Esophagus (tissue), 2 donors: ENCODE results near the gene C1QTNF2. TPM values are rescaled to one million over a fixed set of nuclear protein-coding genes. Genes with fewer than 3 reads are reported as not detected.
A peak's percentile ranks its signal among the peaks of the same experiment; 100 is the strongest.

Experiments
- H3K27ac ChIP-seq, 2 donors: one replicate each; pipeline ENCODE4 v1.5.1; 2013; ENCODE audit warnings: low read depth in 2 of 2, mild to moderate bottlenecking in 2 of 2, inconsistent platforms in 1 of 2, low read length in 1 of 2, moderate library complexity in 1 of 2
- H3K27me3 ChIP-seq, 2 donors: one replicate each; pipeline ENCODE4 v1.6.1; 2013; ENCODE audit warnings: low read length in 2 of 2, control low read depth in 1 of 2, mild to moderate bottlenecking in 1 of 2; ENCODE audit not compliant: insufficient read depth in 2 of 2, control insufficient read depth in 1 of 2
- H3K36me3 ChIP-seq, 2 donors: one replicate each; pipeline ENCODE4 v1.6.1; 2013; ENCODE audit warnings: low read length in 1 of 2; ENCODE audit not compliant: control insufficient read depth in 2 of 2, insufficient read depth in 2 of 2
- H3K4me1 ChIP-seq, 2 donors: one replicate each; pipeline ENCODE4 v1.6.1; 2013; ENCODE audit warnings: low read length in 1 of 2; ENCODE audit not compliant: control insufficient read depth in 2 of 2, insufficient read depth in 2 of 2
- H3K4me3 ChIP-seq, 2 donors: one replicate each; pipeline ENCODE4 v1.5.1; 2013; ENCODE audit warnings: low read length in 2 of 2, mild to moderate bottlenecking in 2 of 2, low read depth in 1 of 2, moderate library complexity in 1 of 2
- H3K9me3 ChIP-seq, 2 donors: one replicate each; pipeline ENCODE4 v1.6.1; 2013; ENCODE audit warnings: mild to moderate bottlenecking in 2 of 2, low read depth in 1 of 2, low read length in 1 of 2, moderate library complexity in 1 of 2; ENCODE audit not compliant: control insufficient read depth in 2 of 2, insufficient read depth in 1 of 2
- WGBS, 2 donors: extraction: QIAGEN DNeasy Blood & Tissue Kit; methylation state at CpG; one replicate each; pipeline ENCODE4 v1.1.7; 2013; 5-methylcytosine and 5-hydroxymethylcytosine counted together
- polyA plus RNA-seq, 2 donors: library from polyadenylated mRNA; stranded (reverse); fragments of 200-250 nt; gene quantifications; one replicate each; pipeline ENCODE4 v1.2.3, GENCODE V29; 2013
- donor health status: healthy with polysubstance abuse.
- donor health status: Bipolar disorder and iron deficiency.

C1QTNF2 gene
- polyA plus RNA-seq, 2 donors, result 0.53 to 0.69 TPM

DNA sequence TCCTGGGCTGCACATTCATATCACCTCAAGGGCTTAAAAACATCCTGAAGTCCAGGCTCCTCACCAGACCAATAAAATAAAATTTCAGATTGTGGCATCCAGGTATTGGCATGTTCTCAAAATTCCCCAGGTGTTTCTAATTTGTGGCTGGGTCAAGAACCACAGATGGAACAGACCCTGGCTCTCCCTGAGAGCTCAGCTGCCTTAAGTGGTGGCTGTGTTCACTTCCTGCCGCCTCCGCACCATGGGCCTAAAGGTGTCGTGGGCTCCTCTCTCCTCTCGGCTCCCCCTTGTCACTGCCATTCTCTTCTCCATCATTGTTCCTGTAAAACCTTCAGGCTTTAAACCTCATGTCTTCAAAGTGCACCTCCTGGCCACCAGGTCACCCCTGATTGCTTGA is 40.2 kb downstream of the C1QTNF2 start:
- Histone ChIP-seq H3K27ac (no peak overlapping the region), H3K4me3 (no peak overlapping the region), H3K27me3 (no peaks in the 10 kb centered on the region), H3K9me3 (no peaks in the 10 kb centered on the region), H3K36me3 (no peaks in the 10 kb centered on the region), H3K4me1 (no peaks in the 10 kb centered on the region)
- 81 to 86% methylated on average over 4 of the region's 4 CpGs for WGBS, 2 donors

DNA sequence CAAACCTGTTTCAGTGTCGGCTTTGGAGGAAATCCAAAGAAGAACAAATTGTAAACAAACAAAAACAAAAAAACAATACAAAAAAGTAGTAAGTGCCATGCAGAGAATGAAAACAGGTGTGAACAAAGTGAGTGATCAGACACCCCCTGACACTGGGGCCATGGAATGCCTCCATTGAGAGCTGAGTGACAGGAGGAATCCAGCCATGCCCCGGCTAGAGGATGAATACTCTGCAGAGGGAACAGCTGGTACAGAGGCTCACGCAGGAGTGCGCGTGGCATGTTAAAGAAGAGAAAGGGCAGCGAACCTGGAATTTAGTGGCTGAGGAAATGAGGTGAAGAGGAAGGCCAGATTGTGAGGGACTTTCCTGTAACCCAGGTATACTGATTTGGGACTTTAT is 42.6 kb downstream of the C1QTNF2 start:
- Histone ChIP-seq H3K9me3 (no peaks in the 10 kb centered on the region), H3K36me3 (no peaks in the 10 kb centered on the region), H3K4me3 (no peak overlapping the region), H3K27me3 (no peaks in the 10 kb centered on the region), H3K27ac (no peak overlapping the region), H3K4me1 (no peaks in the 10 kb centered on the region)
- WGBS, 2 donors, result 75 to 78% methylated on average over 6 of the region's 6 CpGs

DNA sequence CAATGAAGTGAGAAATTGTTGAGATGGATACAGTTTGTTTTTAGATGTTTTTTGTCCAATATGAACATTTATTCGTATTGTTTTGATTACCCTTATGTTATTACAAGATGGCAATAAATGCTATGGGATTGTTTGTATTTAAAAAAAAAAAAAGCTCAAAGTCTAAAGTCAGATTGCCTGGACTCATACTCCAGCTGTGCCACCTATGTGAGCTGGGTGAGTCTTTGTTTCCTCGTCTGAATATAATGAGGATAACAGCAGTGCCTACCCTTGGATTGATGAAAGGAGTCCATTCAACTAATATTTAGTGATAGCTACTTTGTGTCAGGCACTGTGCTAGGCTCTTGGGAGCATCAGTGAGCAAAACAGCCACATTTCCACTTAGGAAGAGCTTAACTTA is 43.4 kb downstream of the C1QTNF2 start:
- Histone ChIP-seq H3K4me3 (no peak overlapping the region), H3K4me1 (no peaks in the 10 kb centered on the region), H3K9me3 (no peaks in the 10 kb centered on the region), H3K36me3 (no peaks in the 10 kb centered on the region), H3K27me3 (no peaks in the 10 kb centered on the region), H3K27ac (no peak overlapping the region)
- 70 to 89% methylated on average over 2 of the region's 2 CpGs for WGBS, 2 donors

DNA sequence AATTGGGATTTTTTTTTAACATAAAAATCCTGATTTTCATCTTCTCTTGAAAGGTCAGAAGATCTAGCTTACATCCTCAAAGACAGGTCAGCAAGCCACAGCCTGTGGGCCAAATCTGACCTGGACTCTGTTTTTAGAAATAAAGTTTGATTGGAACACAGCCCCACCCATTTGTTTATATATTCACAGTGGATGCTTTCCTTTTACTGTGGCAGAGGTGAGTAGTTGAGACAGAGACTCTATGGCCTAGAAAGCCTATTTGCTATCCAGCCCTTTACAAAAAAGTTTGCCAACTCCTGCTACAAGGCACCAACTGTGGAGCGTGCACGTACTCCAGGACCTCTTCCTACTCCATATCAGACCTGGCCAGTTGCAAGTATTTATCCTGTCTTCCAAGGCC is 44.7 kb downstream of the C1QTNF2 start:
- Histone ChIP-seq H3K4me3 (no peak overlapping the region), H3K27ac (no peak overlapping the region), H3K4me1 (no peaks in the 10 kb centered on the region), H3K27me3 (no peaks in the 10 kb centered on the region), H3K9me3 (no peaks in the 10 kb centered on the region), H3K36me3 (no peaks in the 10 kb centered on the region)
- 83 to 86% methylated on average over 2 of the region's 2 CpGs for WGBS, 2 donors

DNA sequence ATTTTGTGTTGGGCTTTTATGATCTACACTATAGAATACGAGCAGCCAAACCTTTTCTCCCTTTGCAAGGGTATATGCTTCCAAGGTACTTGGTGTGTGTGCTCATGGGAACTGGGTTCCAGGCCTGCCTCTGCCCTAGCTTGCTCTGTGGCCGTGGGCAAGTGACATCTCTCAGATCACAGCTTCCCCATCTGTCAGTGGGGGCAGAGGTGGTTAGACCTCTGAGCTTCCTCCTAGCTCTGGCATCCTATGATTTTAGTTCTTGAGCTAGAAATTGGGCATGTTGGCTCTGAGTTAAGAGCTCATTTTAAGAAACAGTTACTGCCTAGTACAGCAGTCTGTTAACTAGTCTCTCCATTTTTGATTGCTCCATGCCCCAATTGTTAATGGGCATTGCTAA is 45.5 kb downstream of the C1QTNF2 start:
- no peaks in the 10 kb centered on the region for H3K27me3 ChIP-seq
- no peaks in the 10 kb centered on the region for H3K4me1 ChIP-seq
- 63 to 65% methylated on average over 2 of the region's 2 CpGs for WGBS, 2 donors
- H3K36me3 ChIP-seq, result no peaks in the 10 kb centered on the region
- no peak overlapping the region for H3K4me3 ChIP-seq
- H3K9me3 ChIP-seq, result no peaks in the 10 kb centered on the region
- no peak overlapping the region for H3K27ac ChIP-seq

DNA sequence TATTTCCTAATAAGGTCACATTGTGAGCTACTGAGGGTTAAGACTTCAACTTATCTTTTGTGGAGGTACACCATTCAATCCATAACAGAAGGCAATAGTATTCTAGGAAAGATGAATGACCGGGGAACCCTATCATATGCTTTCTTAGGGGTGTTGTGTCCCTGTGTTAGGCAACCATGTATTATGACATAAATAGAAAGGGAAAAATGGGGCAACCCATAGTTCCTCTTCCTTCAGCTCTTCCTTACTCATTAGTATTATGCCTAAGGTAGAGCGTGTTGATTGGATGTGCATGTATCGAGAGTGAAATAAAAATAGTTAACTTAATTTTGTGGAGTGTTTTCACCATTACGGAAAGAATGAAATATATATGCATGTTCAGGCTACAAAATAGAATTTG is 52.0 kb downstream of the C1QTNF2 start:
- no peaks in the 10 kb centered on the region for H3K27me3 ChIP-seq
- 93 to 96% methylated on average over 4 of the region's 4 CpGs for WGBS, 2 donors
- no peak overlapping the region for H3K4me3 ChIP-seq

DNA sequence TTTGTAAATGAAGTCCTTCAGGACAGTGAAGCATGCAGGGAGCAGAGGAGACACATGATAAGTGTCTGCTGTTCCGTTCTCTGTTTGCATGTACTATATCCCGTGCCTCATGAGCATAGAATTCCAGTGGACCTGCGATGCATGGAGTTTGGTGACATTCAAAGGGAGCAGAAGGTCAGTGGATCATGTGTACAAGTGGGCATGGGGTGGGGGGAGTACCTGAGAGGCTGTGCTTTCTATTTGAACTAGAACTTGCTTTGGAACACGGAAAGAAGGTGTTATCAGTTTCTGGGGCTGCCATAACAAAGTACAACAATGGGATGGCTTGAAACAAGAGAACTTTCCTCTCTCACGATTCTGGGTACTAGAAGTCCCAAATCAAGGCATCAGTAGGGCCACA is 53.0 kb downstream of the C1QTNF2 start:
- Histone ChIP-seq H3K27me3 (no peaks in the 10 kb centered on the region), H3K27ac (no peak overlapping the region), H3K36me3 (no peaks in the 10 kb centered on the region), H3K9me3 (no peaks in the 10 kb centered on the region), H3K4me3 (no peak overlapping the region), H3K4me1 (no peaks in the 10 kb centered on the region)
- WGBS, 2 donors, result 65 to 81% methylated on average over 5 of the region's 5 CpGs

More for the DNA sequence above, 52.0 kb downstream of the C1QTNF2 start:
- Histone ChIP-seq H3K36me3 (no peaks in the 10 kb centered on the region), H3K27ac (no peak overlapping the region), H3K4me1 (no peaks in the 10 kb centered on the region), H3K9me3 (no peaks in the 10 kb centered on the region)

DNA sequence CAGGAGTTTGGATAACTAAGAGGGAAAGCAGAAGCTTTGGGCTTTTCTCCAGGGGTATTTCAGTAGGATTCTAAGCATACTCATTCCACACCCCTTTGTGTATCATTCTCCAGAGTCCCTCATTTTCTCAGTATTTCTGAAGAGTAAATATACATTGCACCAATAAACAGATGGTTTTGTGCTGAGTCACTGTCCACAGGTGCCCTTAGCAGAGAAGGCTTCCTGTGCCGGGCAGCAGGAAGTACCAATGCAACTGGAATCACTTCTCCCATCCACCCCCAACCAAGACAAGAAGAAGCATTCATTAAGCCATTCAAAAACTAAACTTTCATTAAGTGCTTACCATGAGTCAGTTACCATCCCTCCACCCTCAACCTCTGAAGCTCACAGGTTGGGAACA is 54.5 kb downstream of the C1QTNF2 start:
- peaks cover 0 to 5% of the 10 kb centered on the region in 2 donors for H3K4me1 ChIP-seq
- peaks cover 0 to 9% of the 10 kb centered on the region in 2 donors for H3K27me3 ChIP-seq
- no peak overlapping the region for H3K4me3 ChIP-seq
- 26 to 28% methylated on average over 1 of the region's 1 CpG for WGBS, 2 donors
- no peaks in the 10 kb centered on the region for H3K36me3 ChIP-seq
- H3K27ac ChIP-seq, result no peak overlapping the region
- H3K9me3 ChIP-seq, result no peaks in the 10 kb centered on the region

DNA sequence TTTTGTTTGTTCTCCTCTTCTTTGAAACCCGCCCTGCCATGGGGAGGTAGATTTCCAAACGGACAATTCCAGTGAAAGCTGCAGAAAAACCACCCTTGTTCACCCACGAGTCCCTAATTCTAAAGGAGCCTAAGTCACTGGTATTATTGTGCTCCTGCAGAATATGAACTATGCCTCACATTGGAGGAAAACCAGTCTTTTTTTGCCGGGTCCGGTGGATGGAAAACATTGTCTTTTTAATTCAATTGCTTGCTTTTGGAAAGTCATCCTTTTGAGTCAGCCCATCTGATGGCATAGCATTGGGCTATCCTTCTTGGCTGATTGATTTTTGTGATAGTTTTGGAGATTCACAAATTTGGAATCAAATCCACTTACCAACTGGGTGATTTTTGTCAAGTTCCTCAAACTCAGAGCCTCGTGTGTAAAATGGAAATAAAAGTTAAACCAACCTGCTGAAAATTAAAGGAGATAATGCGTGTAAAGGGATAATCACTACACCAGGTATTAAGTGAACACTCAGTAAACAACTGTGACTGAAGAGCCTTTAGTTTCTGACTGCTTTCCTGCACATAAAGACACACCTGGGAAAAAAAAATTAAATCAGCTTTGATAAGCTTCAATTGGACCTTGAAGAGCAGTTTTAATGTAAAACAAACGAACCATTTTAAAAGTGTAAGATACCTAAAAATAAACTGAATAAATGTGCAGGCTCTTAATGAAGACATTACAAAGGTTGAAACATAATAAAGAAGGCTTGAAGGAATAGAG is 57.3 kb downstream of the C1QTNF2 start:
- no peak overlapping the region for H3K27ac ChIP-seq
- peaks cover 0 to 9% of the 10 kb centered on the region in 2 donors for H3K27me3 ChIP-seq
- WGBS, 2 donors, result 20 to 25% methylated on average over 8 of the region's 8 CpGs
- no peaks in the 10 kb centered on the region for H3K9me3 ChIP-seq
- H3K4me1 ChIP-seq, result peaks cover 0 to 5% of the 10 kb centered on the region in 2 donors
- H3K36me3 ChIP-seq, result no peaks in the 10 kb centered on the region
- peak overlapping the region; percentile 53 to 59 for H3K4me3 ChIP-seq
